K562 (cell line): ENCODE results near the gene KCNG4. TPM values are rescaled to one million over a fixed set of nuclear protein-coding genes. Genes with fewer than 3 reads are reported as not detected.

Experiments
- polyA plus RNA-seq, 8 experiments: library from polyadenylated mRNA; depleted of rRNA in 4 of 8; stranded (reverse) in 5 of 8; unstranded in 3 of 8; fragments of >200 nt; fragmentation: Nextera tagmentation in 2 of 8; fragmentation: Illumina TruSeq in 1 of 8; extraction: Ambion mirVana in 2 of 8; extraction: Trizol in 1 of 8; gene quantifications; 2 replicates each; pipeline versions ENCODE4 v1.2.1 to v1.2.3, GENCODE V29; 2011 to 2014; ENCODE audit warnings: inconsistent platforms in 1 of 8, missing spikeins in 1 of 8
- small RNA-seq: library from RNA; depleted of rRNA; stranded (forward); fragments of <200 nt; gene quantifications from one replicate; pipeline ENCODE3, GENCODE V24; 2014
- total RNA-seq, 7 experiments: library from RNA; depleted of rRNA in 6 of 7; stranded (reverse); fragments of >200 nt in 6 of 7; fragmentation: Illumina TruSeq in 2 of 7; extraction: Trizol in 2 of 7; gene quantifications; 2 replicates each; pipeline versions ENCODE4 v1.2.1 to v1.2.3, GENCODE V29; 2011 to 2021; ENCODE audit warnings: low replicate concordance in 1 of 7

KCNG4 gene
- total and polyA plus RNA-seq, 9 of the 15 experiments (the other 6 are each of a cell fraction or from before 2014, with no cell fraction given): not detected

Small RNA genes lying within 50 kb of the gene (small RNA-seq; reads per million reads assigned to genes)
- gene RNA5SP433: not detected

Other genes starting within 250 kb of the KCNG4 start
Only the 7 nearest of the 8 such genes appear.
- 43.8 and 50.9 TPM in 2 replicates for gene MBTPS1, start 123.1 kb downstream of the KCNG4 start, total RNA-seq (2014; rRNA removed)
- 31.7 and 32.0 TPM in 2 replicates for gene MBTPS1, start 123.1 kb downstream of the KCNG4 start, total RNA-seq (2014; rRNA removed; fragmentation: Illumina TruSeq; extraction: Trizol)
- 35.7 and 40.3 TPM in 2 replicates for gene MBTPS1, start 123.1 kb downstream of the KCNG4 start, total RNA-seq (2015; rRNA removed; fragmentation: Illumina TruSeq; extraction: Trizol)
- 46.6 and 53.9 TPM in 2 replicates for gene MBTPS1, start 123.1 kb downstream of the KCNG4 start, total RNA-seq (2021)
- gene MBTPS1, start 123.1 kb downstream of the KCNG4 start, polyA plus RNA-seq (2011; rRNA removed): 47.5 and 57.6 TPM in 2 replicates
- 47.5 and 50.6 TPM in 2 replicates for gene MBTPS1, start 123.1 kb downstream of the KCNG4 start, polyA plus RNA-seq (2014; fragmentation: Illumina TruSeq; extraction: Trizol)
- 1 to 10 TPM; 2.8 to 4.3 TPM for gene MBTPS1, start 123.1 kb downstream of the KCNG4 start, polyA plus RNA-seq (2014; fragmentation: Nextera tagmentation; extraction: Ambion mirVana)
- gene MBTPS1, start 123.1 kb downstream of the KCNG4 start, polyA plus RNA-seq (2014; rRNA removed): 47.3 and 52.6 TPM in 2 replicates
- 19.7 and 20.5 TPM in 2 replicates for gene HSDL1, start 94.8 kb downstream of the KCNG4 start, total RNA-seq (2014; rRNA removed)
- 31.5 and 36.4 TPM in 2 replicates for gene HSDL1, start 94.8 kb downstream of the KCNG4 start, total RNA-seq (2014; rRNA removed; fragmentation: Illumina TruSeq; extraction: Trizol)
- gene HSDL1, start 94.8 kb downstream of the KCNG4 start, total RNA-seq (2015; rRNA removed; fragmentation: Illumina TruSeq; extraction: Trizol): 38.6 and 39.9 TPM in 2 replicates
- gene HSDL1, start 94.8 kb downstream of the KCNG4 start, total RNA-seq (2021): 26.4 and 27.7 TPM in 2 replicates
- gene HSDL1, start 94.8 kb downstream of the KCNG4 start, polyA plus RNA-seq (2011; rRNA removed): 41.2 and 45.7 TPM in 2 replicates
- gene HSDL1, start 94.8 kb downstream of the KCNG4 start, polyA plus RNA-seq (2014; fragmentation: Illumina TruSeq; extraction: Trizol): 24.1 and 26.9 TPM in 2 replicates
- 10 to 100 TPM; 14.8 to 16.3 TPM for gene HSDL1, start 94.8 kb downstream of the KCNG4 start, polyA plus RNA-seq (2014; fragmentation: Nextera tagmentation; extraction: Ambion mirVana)
- gene HSDL1, start 94.8 kb downstream of the KCNG4 start, polyA plus RNA-seq (2014; rRNA removed): 25.8 and 31.0 TPM in 2 replicates
- gene DNAAF1, start 94.7 kb downstream of the KCNG4 start, total RNA-seq (2014; rRNA removed): not detected in 2 replicates
- gene DNAAF1, start 94.7 kb downstream of the KCNG4 start, total RNA-seq (2014; rRNA removed; fragmentation: Illumina TruSeq; extraction: Trizol): not detected in 2 replicates
- gene DNAAF1, start 94.7 kb downstream of the KCNG4 start, total RNA-seq (2015; rRNA removed; fragmentation: Illumina TruSeq; extraction: Trizol): not detected in 2 replicates
- gene DNAAF1, start 94.7 kb downstream of the KCNG4 start, total RNA-seq (2021): not detected in 2 replicates
- gene DNAAF1, start 94.7 kb downstream of the KCNG4 start, polyA plus RNA-seq (2011; rRNA removed): not detected in 2 replicates
- gene DNAAF1, start 94.7 kb downstream of the KCNG4 start, polyA plus RNA-seq (2014; fragmentation: Illumina TruSeq; extraction: Trizol): not detected in 2 replicates
- not detected for gene DNAAF1, start 94.7 kb downstream of the KCNG4 start, polyA plus RNA-seq (2014; fragmentation: Nextera tagmentation; extraction: Ambion mirVana)
- gene DNAAF1, start 94.7 kb downstream of the KCNG4 start, polyA plus RNA-seq (2014; rRNA removed): 0.01 and 0.23 TPM in 2 replicates
- gene TAF1C, start 53.0 kb downstream of the KCNG4 start, total RNA-seq (2014; rRNA removed): 26.2 and 43.0 TPM in 2 replicates
- 7.9 and 9.8 TPM in 2 replicates for gene TAF1C, start 53.0 kb downstream of the KCNG4 start, total RNA-seq (2014; rRNA removed; fragmentation: Illumina TruSeq; extraction: Trizol)
- gene TAF1C, start 53.0 kb downstream of the KCNG4 start, total RNA-seq (2015; rRNA removed; fragmentation: Illumina TruSeq; extraction: Trizol): 22.3 and 23.0 TPM in 2 replicates
- gene TAF1C, start 53.0 kb downstream of the KCNG4 start, total RNA-seq (2021): 46.6 and 55.0 TPM in 2 replicates
- 16.7 and 31.2 TPM in 2 replicates for gene TAF1C, start 53.0 kb downstream of the KCNG4 start, polyA plus RNA-seq (2011; rRNA removed)
- 21.0 and 35.4 TPM in 2 replicates for gene TAF1C, start 53.0 kb downstream of the KCNG4 start, polyA plus RNA-seq (2014; fragmentation: Illumina TruSeq; extraction: Trizol)
- gene TAF1C, start 53.0 kb downstream of the KCNG4 start, polyA plus RNA-seq (2014; fragmentation: Nextera tagmentation; extraction: Ambion mirVana): 1 to 10 TPM; 1.5 TPM
- 64.8 and 74.8 TPM in 2 replicates for gene TAF1C, start 53.0 kb downstream of the KCNG4 start, polyA plus RNA-seq (2014; rRNA removed)
- gene ADAD2, start 48.9 kb downstream of the KCNG4 start, total RNA-seq (2014; rRNA removed): not detected in 2 replicates
- gene ADAD2, start 48.9 kb downstream of the KCNG4 start, total RNA-seq (2014; rRNA removed; fragmentation: Illumina TruSeq; extraction: Trizol): not detected in 2 replicates
- not detected in 2 replicates for gene ADAD2, start 48.9 kb downstream of the KCNG4 start, total RNA-seq (2015; rRNA removed; fragmentation: Illumina TruSeq; extraction: Trizol)
- gene ADAD2, start 48.9 kb downstream of the KCNG4 start, total RNA-seq (2021): not detected in 2 replicates
- not detected in 2 replicates for gene ADAD2, start 48.9 kb downstream of the KCNG4 start, polyA plus RNA-seq (2011; rRNA removed)
- gene ADAD2, start 48.9 kb downstream of the KCNG4 start, polyA plus RNA-seq (2014; fragmentation: Illumina TruSeq; extraction: Trizol): not detected in 2 replicates
- not detected for gene ADAD2, start 48.9 kb downstream of the KCNG4 start, polyA plus RNA-seq (2014; fragmentation: Nextera tagmentation; extraction: Ambion mirVana)
- 0.07 TPM in 1 of 2 replicates, not detected in the other for gene ADAD2, start 48.9 kb downstream of the KCNG4 start, polyA plus RNA-seq (2014; rRNA removed)
- gene WFDC1, start 54.9 kb upstream of the KCNG4 start, total RNA-seq (2014; rRNA removed): not detected in 2 replicates
- gene WFDC1, start 54.9 kb upstream of the KCNG4 start, total RNA-seq (2014; rRNA removed; fragmentation: Illumina TruSeq; extraction: Trizol): not detected in 2 replicates
- gene WFDC1, start 54.9 kb upstream of the KCNG4 start, total RNA-seq (2015; rRNA removed; fragmentation: Illumina TruSeq; extraction: Trizol): not detected in 2 replicates
- not detected in 2 replicates for gene WFDC1, start 54.9 kb upstream of the KCNG4 start, total RNA-seq (2021)
- not detected in 2 replicates for gene WFDC1, start 54.9 kb upstream of the KCNG4 start, polyA plus RNA-seq (2011; rRNA removed)
- gene WFDC1, start 54.9 kb upstream of the KCNG4 start, polyA plus RNA-seq (2014; fragmentation: Illumina TruSeq; extraction: Trizol): not detected in 2 replicates
- gene WFDC1, start 54.9 kb upstream of the KCNG4 start, polyA plus RNA-seq (2014; fragmentation: Nextera tagmentation; extraction: Ambion mirVana): not detected
- not detected in 2 replicates for gene WFDC1, start 54.9 kb upstream of the KCNG4 start, polyA plus RNA-seq (2014; rRNA removed)
- gene ATP2C2, start 128.5 kb upstream of the KCNG4 start, total RNA-seq (2014; rRNA removed): not detected in 2 replicates
- not detected in 2 replicates for gene ATP2C2, start 128.5 kb upstream of the KCNG4 start, total RNA-seq (2014; rRNA removed; fragmentation: Illumina TruSeq; extraction: Trizol)
- gene ATP2C2, start 128.5 kb upstream of the KCNG4 start, total RNA-seq (2015; rRNA removed; fragmentation: Illumina TruSeq; extraction: Trizol): not detected in 2 replicates
- 0.11 and 0.75 TPM in 2 replicates for gene ATP2C2, start 128.5 kb upstream of the KCNG4 start, total RNA-seq (2021)
- not detected in 2 replicates for gene ATP2C2, start 128.5 kb upstream of the KCNG4 start, polyA plus RNA-seq (2011; rRNA removed)
- gene ATP2C2, start 128.5 kb upstream of the KCNG4 start, polyA plus RNA-seq (2014; fragmentation: Illumina TruSeq; extraction: Trizol): not detected in 2 replicates
- not detected for gene ATP2C2, start 128.5 kb upstream of the KCNG4 start, polyA plus RNA-seq (2014; fragmentation: Nextera tagmentation; extraction: Ambion mirVana)
- gene ATP2C2, start 128.5 kb upstream of the KCNG4 start, polyA plus RNA-seq (2014; rRNA removed): not detected in 2 replicates